IMR-90 (cell line): ENCODE results near the gene UTP3. TPM values are rescaled to one million over a fixed set of nuclear protein-coding genes. Genes with fewer than 3 reads are reported as not detected.
A peak's percentile ranks its signal among the peaks of the same experiment; 100 is the strongest.

Source experiments
- ATAC-seq: fragments of 200-7000 bp; cut with Tn5 transposase; 2 replicates; pipeline ENCODE4 v1.9.1; 2020; ENCODE audit warnings: low read depth, mild to moderate bottlenecking, moderate library complexity
- BruUV-seq: library from RNA; stranded (reverse); fragments of 400-500 nt; replicated peaks from 2 replicates; lab custom pipeline; 2021; lab: Mats Ljungman, UMichigan
- CTCF ChIA-PET: fragments of 300-600 bp; formaldehyde crosslinking; extraction: SDS; loops from one replicate; lab custom pipeline; 2021; ENCODE audit warnings: antibody characterized with exemption; lab: Yijun Ruan, JAX
- POLR2A ChIA-PET: fragments of 300-600 bp; sonication (Branson Sonifier 250); formaldehyde crosslinking; loops from one replicate; lab custom pipeline; 2022; ENCODE audit warnings: antibody characterized with exemption; ENCODE audit not compliant: unreplicated experiment; lab: Charles Lee
- DNase-seq: peaks from one replicate; pipeline ENCODE4 v3.0.0; 2013
- H2AFZ ChIP-seq: replicated peaks from 2 replicates; pipeline ENCODE3; 2013; ENCODE audit warnings: low read length, mild to moderate bottlenecking; ENCODE audit not compliant: poor library complexity
- H2AK5ac ChIP-seq: 2 replicates; pipeline ENCODE4 v1.6.1; 2013; ENCODE audit warnings: low read depth, low read length, inconsistent platforms
- H2AK9ac ChIP-seq: replicated peaks from 2 replicates; pipeline ENCODE3; 2013; ENCODE audit warnings: mild to moderate bottlenecking, low read depth, low read length, moderate library complexity; ENCODE audit not compliant: poor library complexity
- H2BK120ac ChIP-seq: 2 replicates; pipeline ENCODE4 v1.6.1; 2013; ENCODE audit warnings: low read depth, low read length, inconsistent platforms
- H2BK15ac ChIP-seq: 3 replicates; pipeline ENCODE4 v1.6.1; 2013; ENCODE audit warnings: low read depth, low read length, inconsistent platforms
- H2BK20ac ChIP-seq: 2 replicates; pipeline ENCODE4 v1.6.1; 2013; ENCODE audit warnings: low read depth, mild to moderate bottlenecking, inconsistent platforms, low read length, moderate library complexity
- H2BK5ac ChIP-seq: 2 replicates; pipeline ENCODE4 v1.6.1; 2013; ENCODE audit warnings: mild to moderate bottlenecking, low read depth, low read length, inconsistent platforms; ENCODE audit not compliant: poor library complexity, severe bottlenecking
- H3K14ac ChIP-seq: replicated peaks from 2 replicates; pipeline ENCODE4 v1.6.1; 2013; ENCODE audit warnings: low read depth, low read length, inconsistent platforms
- H3K18ac ChIP-seq: 2 replicates; pipeline ENCODE4 v1.6.1; 2013; ENCODE audit warnings: low read depth, low read length, control low read depth
- H3K23ac ChIP-seq: 2 replicates; pipeline ENCODE4 v1.6.1; 2013; ENCODE audit warnings: low read depth, low read length, inconsistent platforms
- H3K27ac ChIP-seq: 2 replicates; pipeline ENCODE4 v1.5.1; 2013; ENCODE audit warnings: mild to moderate bottlenecking, control low read depth, low read length; ENCODE audit not compliant: insufficient read depth
- H3K27me3 ChIP-seq: 2 replicates; pipeline ENCODE4 v1.6.1; 2013; ENCODE audit warnings: low read length; ENCODE audit not compliant: control insufficient read depth, insufficient read depth
- H3K36me3 ChIP-seq: 2 replicates; pipeline ENCODE4 v1.6.1; 2013; ENCODE audit warnings: low read length, mixed read lengths; ENCODE audit not compliant: control insufficient read depth, insufficient read depth
- H3K4ac ChIP-seq: 2 replicates; pipeline ENCODE4 v1.6.1; 2013; ENCODE audit warnings: low read depth, low read length, inconsistent platforms
- H3K4me1 ChIP-seq: 2 replicates; pipeline ENCODE4 v1.6.1; 2013; ENCODE audit warnings: low read length, mixed read lengths; ENCODE audit not compliant: control insufficient read depth, insufficient read depth
- H3K4me2 ChIP-seq: 2 replicates; pipeline ENCODE4 v1.6.1; 2013; ENCODE audit warnings: low read depth, mild to moderate bottlenecking, control low read depth, low read length, moderate library complexity
- H3K4me3 ChIP-seq: 2 replicates; pipeline ENCODE4 v1.5.1; 2013; ENCODE audit warnings: low read depth, mild to moderate bottlenecking, control low read depth, low read length, moderate library complexity; ENCODE audit not compliant: insufficient read depth
- H3K56ac ChIP-seq: 2 replicates; pipeline ENCODE4 v1.6.1; 2013; ENCODE audit warnings: low read length, inconsistent platforms; ENCODE audit not compliant: insufficient read depth; ENCODE audit errors: extremely low read depth
- H3K79me1 ChIP-seq, 2 experiments: 2 replicates each; pipeline ENCODE4 v1.6.1; 2013; ENCODE audit warnings: low read length in 2 of 2, inconsistent platforms in 1 of 2, low read depth in 1 of 2
- H3K9ac ChIP-seq: 2 replicates; pipeline ENCODE4 v1.6.1; 2013; ENCODE audit warnings: low read depth, low read length, control low read depth
- H3K9me1 ChIP-seq: 2 replicates; pipeline ENCODE4 v1.6.1; 2013; ENCODE audit warnings: low read length, inconsistent platforms; ENCODE audit not compliant: insufficient read depth
- H3K9me3 ChIP-seq: 2 replicates; pipeline ENCODE4 v1.6.1; 2013; ENCODE audit warnings: low read length; ENCODE audit not compliant: control insufficient read depth, insufficient read depth
- H4K20me1 ChIP-seq: 2 replicates; pipeline ENCODE4 v1.6.1; 2013; ENCODE audit warnings: low read length, inconsistent platforms; ENCODE audit not compliant: insufficient read depth
- H4K5ac ChIP-seq: 2 replicates; pipeline ENCODE4 v1.6.1; 2013; ENCODE audit warnings: mild to moderate bottlenecking, low read depth, low read length, control low read depth
- H4K8ac ChIP-seq, 2 experiments: 2 replicates each; pipeline ENCODE4 v1.6.1; 2013; ENCODE audit warnings: low read depth in 2 of 2, low read length in 2 of 2, control low read depth in 1 of 2, inconsistent platforms in 1 of 2
- H4K91ac ChIP-seq: 2 replicates; pipeline ENCODE4 v1.6.1; 2013; ENCODE audit warnings: low read depth, low read length, inconsistent platforms; ENCODE audit not compliant: insufficient read depth
- CHD1 ChIP-seq: IDR thresholded peaks from 2 replicates; pipeline ENCODE4 v1.6.1; 2012; ENCODE audit warnings: low read depth, low read length, improper control_type of control experiment
- CTCF ChIP-seq: conservative IDR thresholded peaks from 2 replicates; pipeline ENCODE4 v1.5.1; 2012; ENCODE audit warnings: mild to moderate bottlenecking, low read depth, low read length, improper control_type of control experiment
- ELK1 ChIP-seq: fragments of 150-350 bp; IDR thresholded peaks from 2 replicates; pipeline ENCODE4 v1.6.1; 2016; ENCODE audit warnings: low read depth, mild to moderate bottlenecking, low read length, moderate library complexity, borderline replicate concordance
- MAFK ChIP-seq: IDR thresholded peaks from 2 replicates; pipeline ENCODE4 v1.6.1; 2012; ENCODE audit warnings: low read depth, low read length, improper control_type of control experiment
- MAZ ChIP-seq: IDR thresholded peaks from 2 replicates; pipeline ENCODE4 v1.6.1; 2012; ENCODE audit warnings: low read depth, mild to moderate bottlenecking, low read length, improper control_type of control experiment, moderate library complexity, borderline replicate concordance
- POLR2A ChIP-seq: IDR thresholded peaks from 2 replicates; pipeline ENCODE4 v1.6.1; 2012; ENCODE audit warnings: mild to moderate bottlenecking, low read depth, low read length
- RAD21 ChIP-seq: IDR thresholded peaks from 2 replicates; pipeline ENCODE4 v1.6.1; 2012; ENCODE audit warnings: low read length, improper control_type of control experiment
- RCOR1 ChIP-seq: IDR thresholded peaks from 2 replicates; pipeline ENCODE4 v1.6.1; 2012; ENCODE audit warnings: mild to moderate bottlenecking, low read length, improper control_type of control experiment; ENCODE audit not compliant: insufficient replicate concordance
- SMC3 ChIP-seq: fragments of 150-350 bp; IDR thresholded peaks from 2 replicates; pipeline ENCODE4 v1.6.1; 2016; ENCODE audit warnings: low read depth, mild to moderate bottlenecking, antibody characterized with exemption, low read length, moderate library complexity
- USF2 ChIP-seq: fragments of 150-350 bp; IDR thresholded peaks from 2 replicates; pipeline ENCODE4 v1.6.1; 2017; ENCODE audit warnings: mild to moderate bottlenecking, antibody characterized with exemption, low read length, low read depth
- WGBS, 2 experiments: methylation state at CpG; one replicate each; pipeline versions ENCODE4 v1.1.5 to v1.1.7; 2013; ENCODE audit warnings: missing lambda C conversion rate in 2 of 2; ENCODE audit not compliant: insufficient read length in 1 of 2; ENCODE audit errors: extremely low coverage in 2 of 2; 5-methylcytosine and 5-hydroxymethylcytosine counted together
- dilution Hi-C: fragments of 300-500 bp; cut with HindIII; formaldehyde crosslinking; loops from one replicate; pipeline ENCODE4 v1.14.3; 2018; ENCODE audit warnings: low sequenced_read_pairs; ENCODE audit not compliant: unreplicated experiment
- in situ Hi-C: fragments of 300-500 bp; cut with MboI; formaldehyde crosslinking; loops from 3 replicates; pipeline ENCODE4 v1.14.3; 2019; ENCODE audit warnings: low sequenced_read_pairs, inconsistent platforms, mixed read lengths
- intact Hi-C: fragments of 100-400 bp; cut with micrococcal nuclease; formaldehyde crosslinking; loops from 2 replicates; pipeline ENCODE4 v1.10.0; 2022
- polyA plus RNA-seq, 3 experiments: library from polyadenylated mRNA; depleted of rRNA; stranded (reverse); fragments of >200 nt; gene quantifications; 2 replicates each; pipeline ENCODE4 v1.2.3, GENCODE V29; 2012; ENCODE audit warnings: low replicate concordance in 1 of 3
- total RNA-seq: library from RNA; depleted of rRNA; stranded (reverse); fragments of >200 nt; gene quantifications from 2 replicates; pipeline ENCODE4 v1.2.3, GENCODE V29; 2012

UTP3 gene
- total and polyA plus RNA-seq, 2 of the 4 experiments (the other 2 are of a cell fraction), result 14.9 to 30.7 TPM

GRCh38 chr4:70688795-70689231 lies 481 bp downstream of the UTP3 start:
- Histone ChIP-seq H3K18ac (no peak overlapping the region), H3K9me1 (no peaks in the 10 kb centered on the region), H3K36me3 (peaks cover 3% of the 10 kb centered on the region; the same call in 1 of the 2 replicates), H3K27ac (peak overlapping the region; percentile 69), H2AFZ (peak overlapping the region; percentile 99), H2AK5ac (peak overlapping the region; percentile 87), H2AK9ac (peak overlapping the region; percentile 93), H3K4me3 (peak overlapping the region; percentile 74), H2BK20ac (no peak overlapping the region; the same call in 1 of the 2 replicates), H3K4ac (peak overlapping the region; percentile 82), H3K56ac (peak overlapping the region; percentile 46), H2BK15ac (no peak overlapping the region; the same call in 2 of the 3 replicates), H3K9me3 (no peaks in the 10 kb centered on the region), H4K5ac (peak overlapping the region; percentile 53), H3K4me1 (peaks cover 3% of the 10 kb centered on the region), H3K4me2 (peak overlapping the region; percentile 97), H4K20me1 (peaks cover 5% of the 10 kb centered on the region; the same call in 1 of the 2 replicates), H3K23ac (peak overlapping the region; percentile 62), H3K79me1 (peaks cover 17 to 29% of the 10 kb centered on the region in 2 experiments; a peak in 3 of 4 replicates), H3K14ac (peak overlapping the region; percentile 74), H3K9ac (peak overlapping the region; percentile 77), H2BK5ac (peak overlapping the region; percentile 44), H3K27me3 (no peaks in the 10 kb centered on the region), H2BK120ac (peak overlapping the region; percentile 5; the same call in 1 of the 2 replicates), H4K91ac (peak overlapping the region; percentile 77), H4K8ac (peak overlapping the region; percentile 50 to 91; a peak in 3 of 4 replicates)
- BruUV-seq, result no TSS peak
- DNase-seq (no peak), ATAC-seq (peak; percentile 25)
- dilution Hi-C loops (no loop called here), intact Hi-C loops (loop anchor here (1.0 to 5.0 kb wide), 4 partner anchors 16 to 318 kb away; partner anchors contain the start of gene MOB1B), in situ Hi-C loops (no loop called here)
- CTCF ChIA-PET, result interaction anchor here (0.5 to 1.8 kb wide), 2 partner anchors 15 to 34 kb away, joined by 3 to 6 read pairs; no protein-coding TSS in a partner anchor
- POLR2A ChIA-PET, result no interaction called here
- 0% methylated on average over 5 of the region's 19 CpGs; no CpG with 5 or more reads in 1 of the 2 experiments for WGBS, 2 experiments
- TF ChIP-seq MAFK (no peak), POLR2A (no peak), SMC3 (no peak), USF2 (no peak), ELK1 (no peak), RCOR1 (no peak), CHD1 (no peak), MAZ (no peak), CTCF (no peak), RAD21 (no peak)
